HCT116 (cell line): Measurements from ENCODE around the gene EEF1B2. TPM values are rescaled to one million over a fixed set of nuclear protein-coding genes. Genes with fewer than 3 reads are reported as not detected.

ENCODE experiments used
- ATAC-seq: fragments of 200-7000 bp; cut with Tn5 transposase; 2 replicates; pipeline ENCODE4 v1.9.1; 2020; ENCODE audit warnings: mild to moderate bottlenecking, moderate library complexity
- BruUV-seq: library from RNA; stranded (reverse); fragments of 400-500 nt; replicated peaks from 2 replicates; lab custom pipeline; 2021; lab: Mats Ljungman, UMichigan
- CTCF ChIA-PET: fragments of 300-600 bp; sonication (Branson Sonifier 250); formaldehyde crosslinking; loops from one replicate; lab custom pipeline; 2021; ENCODE audit warnings: antibody characterized with exemption; lab: Charles Lee
- POLR2A ChIA-PET: fragments of 300-600, 350-600 bp; sonication (Branson Sonifier 250); formaldehyde crosslinking; loops from one replicate; lab custom pipeline; 2021; ENCODE audit warnings: antibody characterized with exemption; lab: Charles Lee
- RAD21 ChIA-PET, 2 experiments: fragments of 300-600 bp; sonication (Branson Sonifier 250); formaldehyde crosslinking; loops; one replicate each; lab custom pipeline; 2023; ENCODE audit warnings: low total read pairs in 2 of 2; ENCODE audit not compliant: uncharacterized antibody in 2 of 2, unreplicated experiment in 2 of 2, low non-redundant PET in 1 of 2; lab: Charles Lee
- DNase-seq: peaks from one replicate; pipeline ENCODE4 v3.0.0-alpha.2; 2010; ENCODE audit warnings: low read depth, low spot score
- H2AFZ ChIP-seq: fragments of 200-600 bp; shearing (Covaris generic), sonication (generic); 2 replicates; pipeline ENCODE4 v1.6.1; 2017; ENCODE audit warnings: low read depth, mixed run types, mixed read lengths, antibody characterized with exemption, low read length; ENCODE audit not compliant: poor library complexity, severe bottlenecking
- H3K27ac ChIP-seq: 2 replicates; pipeline ENCODE4 v1.5.1; 2012; ENCODE audit warnings: low read depth, low read length
- H3K27me3 ChIP-seq: fragments of 200-600 bp; sonication (generic); 2 replicates; pipeline ENCODE4 v1.6.1; 2016; ENCODE audit warnings: mixed run types, low read length, mixed read lengths; ENCODE audit not compliant: insufficient read depth
- H3K36me3 ChIP-seq, 2 experiments: fragments of 200-500 bp in 1 of 2; fragments of 200-600 bp in 1 of 2; sonication (Bioruptor generic) in 1 of 2; sonication (generic) in 1 of 2; 2 replicates each; pipeline versions ENCODE4 v1.5.1 to v1.6.1; 2014 to 2016; ENCODE audit warnings: low read length in 2 of 2, inconsistent platforms in 1 of 2, mixed read lengths in 1 of 2, mixed run types in 1 of 2; ENCODE audit not compliant: insufficient read depth in 2 of 2, control insufficient read depth in 1 of 2
- H3K4me1 ChIP-seq, 2 experiments: fragments of 200-600 bp in 1 of 2; sonication (generic) in 1 of 2; 2 replicates each; pipeline versions ENCODE4 v1.5.1 to v1.6.1; 2012 to 2017; ENCODE audit warnings: low read length in 2 of 2, inconsistent platforms in 1 of 2, mild to moderate bottlenecking in 1 of 2, mixed read lengths in 1 of 2, mixed run types in 1 of 2, moderate library complexity in 1 of 2; ENCODE audit not compliant: insufficient read depth in 2 of 2, control insufficient read depth in 1 of 2
- H3K4me2 ChIP-seq: fragments of 200-600 bp; sonication (generic); 2 replicates; pipeline ENCODE4 v1.6.1; 2017; ENCODE audit warnings: mixed run types, low read length, mixed read lengths
- H3K4me3 ChIP-seq, 2 experiments: fragments of 200-600 bp in 1 of 2; sonication (generic) in 1 of 2; replicated peaks in 1 of 2; 2 replicates each; pipeline ENCODE4 v1.5.1; 2011 to 2016; ENCODE audit warnings: low read length in 2 of 2, control low read depth in 1 of 2, low read depth in 1 of 2, mild to moderate bottlenecking in 1 of 2, mixed read lengths in 1 of 2, mixed run types in 1 of 2
- H3K79me2 ChIP-seq: fragments of 200-600 bp; sonication (generic); 2 replicates; pipeline ENCODE4 v1.6.1; 2017; ENCODE audit warnings: mild to moderate bottlenecking, mixed run types, low read length, moderate library complexity, mixed read lengths; ENCODE audit not compliant: insufficient read depth
- H3K9ac ChIP-seq: fragments of 200-600 bp; sonication (generic); 2 replicates; pipeline ENCODE4 v1.6.1; 2016; ENCODE audit warnings: low read length, mixed read lengths
- H3K9me2 ChIP-seq: fragments of 200-600 bp; sonication (generic), shearing (Covaris generic); 2 replicates; pipeline ENCODE4 v1.6.1; 2017; ENCODE audit warnings: mixed run types, mild to moderate bottlenecking, moderate library complexity; ENCODE audit not compliant: insufficient read depth
- H3K9me3 ChIP-seq, 2 experiments: fragments of 200-500 bp in 1 of 2; fragments of 200-600 bp in 1 of 2; sonication (Bioruptor generic) in 1 of 2; sonication (generic) in 1 of 2; 2 replicates each; pipeline ENCODE4 v1.6.1; 2014 to 2017; ENCODE audit warnings: low read length in 2 of 2, mixed read lengths in 2 of 2, inconsistent platforms in 1 of 2, low read depth in 1 of 2, mild to moderate bottlenecking in 1 of 2, mixed run types in 1 of 2, moderate library complexity in 1 of 2; ENCODE audit not compliant: control insufficient read depth in 1 of 2, insufficient read depth in 1 of 2
- H4K20me1 ChIP-seq: fragments of 200-600 bp; sonication (generic), shearing (Covaris generic); 2 replicates; pipeline ENCODE4 v1.6.1; 2017; ENCODE audit warnings: mixed run types, mild to moderate bottlenecking, moderate library complexity; ENCODE audit not compliant: insufficient read depth
- CBX3 ChIP-seq: IDR thresholded peaks from 2 replicates; pipeline ENCODE4 v1.6.1; 2012; ENCODE audit warnings: low read depth
- CEBPB ChIP-seq: IDR thresholded peaks from 2 replicates; pipeline ENCODE4 v1.6.1; 2012; ENCODE audit warnings: low read depth
- CTCF ChIP-seq, 3 experiments: fragments of 200-600 bp in 1 of 3; sonication (generic) in 1 of 3; IDR thresholded peaks in 2 of 3; conservative IDR thresholded peaks in 1 of 3; 2 replicates each; pipeline ENCODE4 v1.5.1; 2012 to 2017; ENCODE audit warnings: low read depth in 2 of 3, low read length in 2 of 3, antibody characterized with exemption in 1 of 3, borderline replicate concordance in 1 of 3, control low read depth in 1 of 3, mild to moderate bottlenecking in 1 of 3, mixed read lengths in 1 of 3, mixed run types in 1 of 3, moderate library complexity in 1 of 3; ENCODE audit not compliant: insufficient read depth in 1 of 3
- EGR1 ChIP-seq: IDR thresholded peaks from 2 replicates; pipeline ENCODE4 v1.6.1; 2012; ENCODE audit warnings: low read depth
- ELF1 ChIP-seq: IDR thresholded peaks from 2 replicates; pipeline ENCODE4 v1.6.1; 2012; ENCODE audit warnings: low read depth, borderline replicate concordance
- EZH2phosphoT487 ChIP-seq: fragments of 200-600 bp; IDR thresholded peaks from 2 replicates; pipeline ENCODE4 v1.6.1; 2018; ENCODE audit warnings: antibody characterized with exemption, borderline replicate concordance
- FOSL1 ChIP-seq: IDR thresholded peaks from 2 replicates; pipeline ENCODE4 v1.6.1; 2012; ENCODE audit warnings: low read depth
- JUND ChIP-seq: IDR thresholded peaks from 2 replicates; pipeline ENCODE4 v1.6.1; 2012
- POLR2A ChIP-seq: IDR thresholded peaks from 2 replicates; pipeline ENCODE4 v1.7.0; 2011; ENCODE audit warnings: borderline replicate concordance; ENCODE audit not compliant: insufficient read depth, insufficient read length; ENCODE audit errors: extremely low read depth
- RAD21 ChIP-seq: IDR thresholded peaks from 2 replicates; pipeline ENCODE4 v1.6.1; 2012; ENCODE audit warnings: low read depth, mild to moderate bottlenecking
- REST ChIP-seq: IDR thresholded peaks from 2 replicates; pipeline ENCODE4 v1.6.1; 2012; ENCODE audit warnings: low read depth
- SIN3A ChIP-seq: IDR thresholded peaks from 2 replicates; pipeline ENCODE4 v1.6.1; 2012; ENCODE audit warnings: low read depth
- SRF ChIP-seq: IDR thresholded peaks from 2 replicates; pipeline ENCODE4 v1.6.1; 2012; ENCODE audit warnings: low read depth
- TCF7L2 ChIP-seq: IDR thresholded peaks from 2 replicates; pipeline ENCODE4 v1.7.0; 2011; ENCODE audit warnings: borderline replicate concordance, inconsistent platforms; ENCODE audit not compliant: insufficient read depth, insufficient read length; ENCODE audit errors: extremely low read depth
- intact Hi-C: fragments of 100-400 bp; cut with micrococcal nuclease; formaldehyde crosslinking; loops from 2 replicates; pipeline ENCODE4 v1.10.0; 2022
- total RNA-seq: library from RNA; stranded (reverse); gene quantifications from one replicate; pipeline ENCODE4 v1.2.1, GENCODE V29; 2021; ENCODE audit not compliant: unreplicated experiment
- TF ChIP-seq, protein P1 (sequence below): IDR thresholded peaks from 2 replicates; pipeline ENCODE4 v1.6.1; 2012

Gene EEF1B2
- total RNA-seq, 1 experiment from 2014 or later: 985 TPM

DNA sequence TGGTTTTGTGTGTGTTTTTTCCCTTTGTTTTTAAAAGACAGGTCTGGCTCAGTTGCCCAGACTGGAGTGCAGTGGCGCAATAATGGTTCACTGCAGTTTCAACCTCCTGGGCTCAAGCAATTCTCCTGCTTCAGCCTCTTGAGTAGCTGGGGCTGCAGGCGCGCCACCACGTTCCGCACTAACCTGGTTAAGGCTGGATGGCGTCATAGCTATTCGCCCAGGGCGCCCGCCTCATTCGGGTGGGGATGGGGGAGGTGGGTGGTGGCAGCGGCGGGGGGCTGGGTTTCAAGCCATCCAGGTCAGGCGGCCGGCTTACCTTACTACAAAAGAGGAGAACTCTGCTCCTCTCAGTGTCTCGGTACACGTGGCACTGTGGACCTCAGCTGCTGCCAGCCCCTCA is 42.8 kb downstream of the EEF1B2 start:
- Histone ChIP-seq H3K9me2 (no peaks in the 10 kb centered on the region), H3K4me2 (no peak overlapping the region), H4K20me1 (no peaks in the 10 kb centered on the region), H3K27me3 (no peaks in the 10 kb centered on the region), H3K4me3 (no peak overlapping the region), H3K27ac (no peak overlapping the region), H3K4me1 (no peaks in the 10 kb centered on the region), H3K9ac (no peak overlapping the region), H3K79me2 (no peaks in the 10 kb centered on the region), H3K36me3 (no peaks in the 10 kb centered on the region), H3K9me3 (no peaks in the 10 kb centered on the region), H2AFZ (no peak overlapping the region)
- no TSS peak for BruUV-seq
- TF ChIP-seq POLR2A: no peak
- no peak for TF ChIP-seq SIN3A
- TF ChIP-seq EGR1: no peak
- TF ChIP-seq JUND: no peak
- TF ChIP-seq, protein P1, sequence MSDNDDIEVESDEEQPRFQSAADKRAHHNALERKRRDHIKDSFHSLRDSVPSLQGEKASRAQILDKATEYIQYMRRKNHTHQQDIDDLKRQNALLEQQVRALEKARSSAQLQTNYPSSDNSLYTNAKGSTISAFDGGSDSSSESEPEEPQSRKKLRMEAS: no peak
- no peak for TF ChIP-seq CEBPB
- TF ChIP-seq CBX3: no peak
- TF ChIP-seq REST: no peak
- no peak for TF ChIP-seq TCF7L2
- no peak for TF ChIP-seq SRF
- TF ChIP-seq CTCF (IDR thresholded peaks at IDR 0.05 in 2 of 3, conservative IDR thresholded peaks at IDR 0.05 in 1 of 3; ENCODE audit: borderline replicate concordance in 1 of 3, insufficient read depth in 1 of 3, low read depth in 2 of 3, low read length in 2 of 3): no peak
- TF ChIP-seq ELF1: no peak
- no peak for TF ChIP-seq FOSL1
- no peak for TF ChIP-seq EZH2phosphoT487
- TF ChIP-seq RAD21: no peak
- ATAC-seq (no peak), DNase-seq (no peak)
- CTCF ChIA-PET: no interaction called here
- RAD21 ChIA-PET: no interaction called here
- intact Hi-C loops: no loop called here
- POLR2A ChIA-PET: no interaction called here
